ENCODE data around the gene FOXP4. TPM values are rescaled to one million over a fixed set of nuclear protein-coding genes. Genes with fewer than 3 reads are reported as not detected.

The FOXP4 gene
- total RNA-seq, 2 experiments from 2014 or later, result 6.3 to 26.3 TPM

- BruUV-seq (replicated peaks), result no TSS peak
- TF ChIP-seq CTCF (conservative IDR thresholded peaks at IDR 0.05; ENCODE audit: low read length) (no peak), EZH2phosphoT487 (IDR thresholded peaks at IDR 0.05; ENCODE audit: borderline replicate concordance, low read depth, low read length) (no peak)
- no peaks in the 10 kb centered on the region for H3K36me3 ChIP-seq (ENCODE audit: insufficient read depth, low read length)
- H3K79me2 ChIP-seq (ENCODE audit: insufficient read depth, low read depth, low read length), result no peaks in the 10 kb centered on the region
- no peak overlapping the region for H3K27ac ChIP-seq (ENCODE audit: low read depth, low read length, poor library complexity, severe bottlenecking)
- no peaks in the 10 kb centered on the region for H3K9me3 ChIP-seq (ENCODE audit: low read length)
- intact Hi-C loops (cut with micrococcal nuclease; ENCODE audit: unreplicated experiment), result no loop called here
- H3K4me2 ChIP-seq (ENCODE audit: low read length), result no peak overlapping the region
- H3K9me2 ChIP-seq (ENCODE audit: insufficient read depth, low read length), result no peaks in the 10 kb centered on the region
- no peaks in the 10 kb centered on the region for H4K20me1 ChIP-seq (ENCODE audit: insufficient read depth, low read length)
- H3K4me1 ChIP-seq (ENCODE audit: insufficient read depth, low read length, poor library complexity, severe bottlenecking), result no peaks in the 10 kb centered on the region
- ChIA-PET CTCF (ENCODE audit: unreplicated experiment) (no interaction called here), POLR2A (no interaction called here)
- H3K4me3 ChIP-seq (ENCODE audit: low read depth, low read length, poor library complexity, severe bottlenecking), result no peak overlapping the region
- DNase-seq (ENCODE audit: low spot score), result no peak
- no peak overlapping the region for H2AFZ ChIP-seq (ENCODE audit: low read length)
Observed at GRCh38 chr6:41519305-41519744, 26.9 kb upstream of the FOXP4 start.

GRCh38 chr6:41519745-41520699 is 26.2 kb upstream of the FOXP4 start:
- intact Hi-C loops (cut with micrococcal nuclease; ENCODE audit: unreplicated experiment), result no loop called here
- TF ChIP-seq EZH2phosphoT487 (IDR thresholded peaks at IDR 0.05; ENCODE audit: borderline replicate concordance, low read depth, low read length) (no peak), CTCF (conservative IDR thresholded peaks at IDR 0.05; ENCODE audit: low read length) (no peak)

More at GRCh38 chr6:41519745-41520699, 26.2 kb upstream of the FOXP4 start:
- no peaks in the 10 kb centered on the region for H3K9me3 ChIP-seq (ENCODE audit: low read length)
- H4K20me1 ChIP-seq (ENCODE audit: insufficient read depth, low read length), result no peaks in the 10 kb centered on the region
- no peak overlapping the region for H3K4me2 ChIP-seq (ENCODE audit: low read length)
- no peaks in the 10 kb centered on the region for H3K4me1 ChIP-seq (ENCODE audit: insufficient read depth, low read length, poor library complexity, severe bottlenecking)
- DNase-seq (ENCODE audit: low spot score), result no peak
- no TSS peak for BruUV-seq (replicated peaks)
- H3K9me2 ChIP-seq (ENCODE audit: insufficient read depth, low read length), result no peaks in the 10 kb centered on the region
- no peaks in the 10 kb centered on the region for H3K36me3 ChIP-seq (ENCODE audit: insufficient read depth, low read length)
- no peak overlapping the region for H2AFZ ChIP-seq (ENCODE audit: low read length)
- no peak overlapping the region for H3K27ac ChIP-seq (ENCODE audit: low read depth, low read length, poor library complexity, severe bottlenecking)
- POLR2A ChIA-PET, result interaction anchor here (0.7 kb wide), 1 partner anchor 59 kb away, joined by 3 read pairs; no protein-coding TSS in a partner anchor
- H3K79me2 ChIP-seq (ENCODE audit: insufficient read depth, low read depth, low read length), result no peaks in the 10 kb centered on the region
- CTCF ChIA-PET (ENCODE audit: unreplicated experiment), result no interaction called here
- no peak overlapping the region for H3K4me3 ChIP-seq (ENCODE audit: low read depth, low read length, poor library complexity, severe bottlenecking)

Measured in OCI-LY7 (cell line).